Endodermal cell (in vitro differentiated cells): Measurements from ENCODE around the gene PITPNC1. TPM values are rescaled to one million over a fixed set of nuclear protein-coding genes. Genes with fewer than 3 reads are reported as not detected.

ENCODE experiments used
- DNase-seq: peaks from one replicate; pipeline ENCODE4 v3.0.0-alpha.2; 2017
- H3K27ac ChIP-seq: 2 replicates; pipeline ENCODE4 v1.5.1; 2013; ENCODE audit warnings: mild to moderate bottlenecking, low read depth, low read length, moderate library complexity
- H3K27me3 ChIP-seq: 2 replicates; pipeline ENCODE4 v1.6.1; 2013; ENCODE audit warnings: mild to moderate bottlenecking, low read length, moderate library complexity; ENCODE audit not compliant: insufficient read depth, control insufficient read depth, poor library complexity, severe bottlenecking
- H3K36me3 ChIP-seq: 2 replicates; pipeline ENCODE4 v1.7.0; 2013; ENCODE audit warnings: mild to moderate bottlenecking, low read length, moderate library complexity; ENCODE audit not compliant: control insufficient read depth, insufficient read depth
- H3K4me1 ChIP-seq: one replicate; pipeline ENCODE4 v1.7.0; 2013; ENCODE audit warnings: low read length; ENCODE audit not compliant: control insufficient read depth, insufficient read depth
- H3K4me3 ChIP-seq: 2 replicates; pipeline ENCODE4 v1.5.1; 2013; ENCODE audit warnings: mild to moderate bottlenecking, low read length, moderate library complexity
- H3K9ac ChIP-seq: 2 replicates; pipeline ENCODE4 v1.6.1; 2013; ENCODE audit warnings: mild to moderate bottlenecking, low read length, moderate library complexity; ENCODE audit not compliant: poor library complexity, severe bottlenecking; ENCODE audit errors: extremely low read depth
- H3K9me3 ChIP-seq: 2 replicates; pipeline ENCODE4 v1.6.1; 2013; ENCODE audit warnings: mild to moderate bottlenecking, low read length, moderate library complexity; ENCODE audit not compliant: control insufficient read depth
- H3K27ac Mint-ChIP-seq: 2 replicates; pipeline ENCODE4 v1.8.0; 2020; ENCODE audit warnings: mixed read lengths
- H3K27me3 Mint-ChIP-seq: 2 replicates; pipeline ENCODE4 v1.8.0; 2021; ENCODE audit warnings: mild to moderate bottlenecking, mixed read lengths; ENCODE audit not compliant: insufficient read depth
- H3K36me3 Mint-ChIP-seq: 2 replicates; pipeline ENCODE4 v1.8.0; 2020; ENCODE audit warnings: low read depth, mixed read lengths
- H3K4me1 Mint-ChIP-seq: 2 replicates; pipeline ENCODE4 v1.8.0; 2020; ENCODE audit warnings: mixed read lengths
- H3K4me3 Mint-ChIP-seq: 2 replicates; pipeline ENCODE4 v1.8.0; 2020; ENCODE audit warnings: mild to moderate bottlenecking, moderate library complexity, mixed read lengths
- H3K9me3 Mint-ChIP-seq: 2 replicates; pipeline ENCODE4 v1.8.0; 2020; ENCODE audit warnings: mild to moderate bottlenecking, mixed read lengths
- WGBS, 2 experiments: methylation state at CpG; one replicate each; pipeline versions ENCODE4 v1.1.5 to v1.1.7; 2013; ENCODE audit warnings: missing lambda C conversion rate in 2 of 2, mixed read lengths in 1 of 2; ENCODE audit not compliant: insufficient coverage in 1 of 2, insufficient read length in 1 of 2; 5-methylcytosine and 5-hydroxymethylcytosine counted together
- total RNA-seq, 2 donors: library from RNA; stranded (reverse); fragmentation: NEBNext Ultra II Directional in 1 of 2; extraction: Animal tissue kit (Norgen Biotek cat#: 25700) in 1 of 2; gene quantifications; 2 replicates in 1 of 2; 3 replicates in 1 of 2; pipeline ENCODE4 v1.2.1, GENCODE V29; 2021
- TF ChIP-seq, protein P1 (sequence below): fragments of 200-600 bp; sonication (generic); conservative IDR thresholded peaks from 2 replicates; pipeline ENCODE4 v1.5.0; 2021; ENCODE audit warnings: antibody characterized with exemption, mild to moderate bottlenecking

PITPNC1 gene
- total RNA-seq, 2 donors from 2014 or later: 28.9 to 36.4 TPM

DNA sequence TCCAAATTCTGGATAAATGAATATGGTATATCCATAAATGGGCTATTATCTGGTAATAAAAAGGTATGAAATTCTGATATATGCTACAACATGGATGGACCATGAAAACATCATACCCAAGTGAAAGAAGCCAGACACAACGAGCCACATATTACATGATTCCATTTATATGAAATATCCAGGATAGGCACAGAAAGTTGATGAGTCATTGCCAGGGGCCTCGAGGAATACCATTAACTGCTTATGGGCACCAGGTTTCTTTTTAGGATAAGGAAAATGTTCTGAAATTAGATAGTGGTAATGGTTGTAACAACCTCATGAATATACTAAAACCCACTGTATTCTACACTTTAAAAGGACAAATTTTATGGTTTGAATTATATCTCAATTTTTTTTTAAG, 123.2 kb downstream of the PITPNC1 start:
- no peak overlapping the region for H3K27ac ChIP-seq
- Mint-ChIP-seq H3K9me3 (peaks cover 4% of the 10 kb centered on the region), H3K27ac (no peak overlapping the region), H3K4me1 (peaks cover 24% of the 10 kb centered on the region), H3K27me3 (no peaks in the 10 kb centered on the region), H3K36me3 (no peaks in the 10 kb centered on the region), H3K4me3 (no peak overlapping the region)
- no peak overlapping the region for H3K9ac ChIP-seq
- H3K9me3 ChIP-seq: peaks cover 4% of the 10 kb centered on the region
- no peak overlapping the region for H3K4me3 ChIP-seq
- DNase-seq: peak; percentile 9
- no peaks in the 10 kb centered on the region for H3K36me3 ChIP-seq
- TF ChIP-seq, protein P1, sequence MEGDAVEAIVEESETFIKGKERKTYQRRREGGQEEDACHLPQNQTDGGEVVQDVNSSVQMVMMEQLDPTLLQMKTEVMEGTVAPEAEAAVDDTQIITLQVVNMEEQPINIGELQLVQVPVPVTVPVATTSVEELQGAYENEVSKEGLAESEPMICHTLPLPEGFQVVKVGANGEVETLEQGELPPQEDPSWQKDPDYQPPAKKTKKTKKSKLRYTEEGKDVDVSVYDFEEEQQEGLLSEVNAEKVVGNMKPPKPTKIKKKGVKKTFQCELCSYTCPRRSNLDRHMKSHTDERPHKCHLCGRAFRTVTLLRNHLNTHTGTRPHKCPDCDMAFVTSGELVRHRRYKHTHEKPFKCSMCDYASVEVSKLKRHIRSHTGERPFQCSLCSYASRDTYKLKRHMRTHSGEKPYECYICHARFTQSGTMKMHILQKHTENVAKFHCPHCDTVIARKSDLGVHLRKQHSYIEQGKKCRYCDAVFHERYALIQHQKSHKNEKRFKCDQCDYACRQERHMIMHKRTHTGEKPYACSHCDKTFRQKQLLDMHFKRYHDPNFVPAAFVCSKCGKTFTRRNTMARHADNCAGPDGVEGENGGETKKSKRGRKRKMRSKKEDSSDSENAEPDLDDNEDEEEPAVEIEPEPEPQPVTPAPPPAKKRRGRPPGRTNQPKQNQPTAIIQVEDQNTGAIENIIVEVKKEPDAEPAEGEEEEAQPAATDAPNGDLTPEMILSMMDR: no peak
- peaks cover 9% of the 10 kb centered on the region for H3K4me1 ChIP-seq
- no peaks in the 10 kb centered on the region for H3K27me3 ChIP-seq
- WGBS, 2 experiments: 83% methylated on average over 1 of the region's 2 CpGs; no CpG with 5 or more reads in 1 of the 2 experiments

DNA sequence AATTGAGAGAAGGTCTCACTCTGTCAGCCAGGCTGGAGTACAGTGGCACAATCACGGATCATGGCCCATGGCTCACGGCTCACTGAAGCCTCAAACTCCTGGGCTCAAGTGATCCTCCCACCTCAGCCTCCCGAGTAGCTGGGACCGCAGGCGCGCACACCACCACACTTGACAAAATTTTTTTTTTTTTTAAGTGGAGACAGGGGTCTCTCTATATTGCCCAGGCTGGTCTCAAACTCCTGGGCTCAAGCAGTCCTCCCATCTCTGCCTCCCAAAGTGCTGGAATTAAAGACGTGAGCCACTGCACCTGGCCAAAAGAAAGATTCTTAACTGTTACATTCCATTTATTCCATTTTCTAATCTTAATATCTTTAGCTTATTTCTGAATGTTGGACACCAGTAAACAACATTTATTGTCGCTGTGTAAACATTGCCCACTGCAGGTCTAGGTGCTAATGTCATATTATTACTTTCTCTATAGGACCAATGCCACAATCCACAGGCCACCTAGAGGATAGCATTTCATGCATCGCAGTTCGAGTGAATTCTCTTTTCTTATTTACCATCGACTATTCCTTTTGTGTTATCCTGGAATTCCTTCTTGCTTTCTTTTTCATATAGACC, 123.7 kb downstream of the PITPNC1 start:
- no peak overlapping the region for H3K9ac ChIP-seq
- peak; percentile 30 for DNase-seq
- TF ChIP-seq, protein P1: no peak
- H3K27me3 ChIP-seq: no peaks in the 10 kb centered on the region
- H3K27ac ChIP-seq: no peak overlapping the region
- Mint-ChIP-seq H3K36me3 (no peaks in the 10 kb centered on the region), H3K9me3 (no peaks in the 10 kb centered on the region), H3K27ac (no peak overlapping the region), H3K27me3 (no peaks in the 10 kb centered on the region), H3K4me3 (no peak overlapping the region), H3K4me1 (peaks cover 27% of the 10 kb centered on the region)
- no peaks in the 10 kb centered on the region for H3K36me3 ChIP-seq
- WGBS, 2 experiments: 95 to 98% methylated on average over 7 to 11 of the region's 11 CpGs
- H3K9me3 ChIP-seq: no peaks in the 10 kb centered on the region
- H3K4me1 ChIP-seq: peaks cover 9% of the 10 kb centered on the region
- no peak overlapping the region for H3K4me3 ChIP-seq

DNA sequence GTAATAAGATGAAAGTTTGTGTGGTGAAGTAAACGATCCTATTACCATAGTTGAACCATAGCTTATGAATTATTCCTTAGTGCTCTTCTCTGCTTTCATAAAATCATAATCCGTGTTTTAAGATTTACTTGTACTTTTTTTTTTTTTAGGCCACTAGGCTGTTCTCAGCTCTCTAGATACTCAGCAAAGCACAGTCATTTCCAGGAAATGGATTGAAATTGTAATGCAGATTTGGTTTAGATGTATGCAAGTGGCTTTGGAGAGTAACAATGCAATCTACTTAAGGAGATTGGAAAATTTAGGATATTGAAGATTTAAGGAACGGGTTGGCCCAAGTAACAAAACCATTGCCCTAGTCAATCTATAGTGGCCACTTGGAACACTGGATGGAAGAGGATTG, 125.1 kb downstream of the PITPNC1 start:
- TF ChIP-seq, protein P1: no peak
- Histone ChIP-seq H3K36me3 (no peaks in the 10 kb centered on the region), H3K9me3 (no peaks in the 10 kb centered on the region), H3K9ac (no peak overlapping the region), H3K27ac (no peak overlapping the region), H3K4me1 (peaks cover 9% of the 10 kb centered on the region), H3K4me3 (no peak overlapping the region), H3K27me3 (no peaks in the 10 kb centered on the region)
- Mint-ChIP-seq H3K9me3 (peaks cover 3% of the 10 kb centered on the region), H3K27me3 (no peaks in the 10 kb centered on the region), H3K4me3 (no peak overlapping the region), H3K36me3 (peaks cover 3% of the 10 kb centered on the region), H3K4me1 (peaks cover 32% of the 10 kb centered on the region), H3K27ac (no peak overlapping the region)
- DNase-seq: peak; percentile 26
- WGBS, 2 experiments: 90 to 95% methylated on average over 2 to 3 of the region's 3 CpGs
